Upper lobe of left lung (tissue), 6 donors: Measurements from ENCODE around the gene POSTN. TPM values are rescaled to one million over a fixed set of nuclear protein-coding genes. Genes with fewer than 3 reads are reported as not detected.

Experiments used
- ATAC-seq, 2 donors: fragments of 200-7000 bp; cut with Tn5 transposase; one replicate each; pipeline ENCODE4 v1.9.1; 2022; ENCODE audit warnings: mild to moderate bottlenecking in 2 of 2, moderate library complexity in 2 of 2; ENCODE audit not compliant: low FRiP score in 2 of 2
- DNase-seq, 2 donors: peaks; one replicate each; pipeline ENCODE4 v3.0.0-alpha.2; 2019 to 2020
- H3K27ac ChIP-seq, 4 donors: fragments of 200-600 bp; sonication (generic); one replicate each; pipeline ENCODE4 v1.5.1; 2016 to 2019
- H3K27me3 ChIP-seq, 4 donors: fragments of 200-600 bp; sonication (generic); one replicate each; pipeline ENCODE4 v1.5.1; 2017 to 2019
- H3K36me3 ChIP-seq, 4 donors: fragments of 200-600 bp; sonication (generic); one replicate each; pipeline ENCODE4 v1.5.1; 2016 to 2019
- H3K4me1 ChIP-seq, 4 donors: fragments of 200-600 bp; sonication (generic); one replicate each; pipeline ENCODE4 v1.5.1; 2018 to 2019
- H3K4me3 ChIP-seq, 4 donors: fragments of 200-600 bp; sonication (generic); one replicate each; pipeline ENCODE4 v1.5.1; 2017 to 2019; ENCODE audit warnings: mild to moderate bottlenecking in 2 of 4, moderate library complexity in 1 of 4
- H3K9me3 ChIP-seq, 4 donors: fragments of 200-600 bp; sonication (generic); one replicate each; pipeline ENCODE4 v1.5.1; 2018 to 2019
- EP300 ChIP-seq, 4 donors: sonication (generic); formaldehyde crosslinking; IDR thresholded peaks; one replicate each; pipeline ENCODE4 v1.5.1; 2017; ENCODE audit warnings: antibody characterized with exemption in 4 of 4, control low read depth in 2 of 4
- POLR2A ChIP-seq, 4 donors: fragments of 450-650 bp; IDR thresholded peaks; one replicate each; pipeline ENCODE4 v1.5.1; 2016 to 2017; ENCODE audit warnings: antibody characterized with exemption in 4 of 4, mild to moderate bottlenecking in 2 of 4
- POLR2AphosphoS5 ChIP-seq, 2 donors: sonication (generic); formaldehyde crosslinking; IDR thresholded peaks; one replicate each; pipeline ENCODE4 v1.5.1; 2017; ENCODE audit warnings: antibody characterized with exemption in 2 of 2
- whole genome bisulfite sequencing, 2 donors: methylation state at CpG; one replicate each; pipeline ENCODE4 v1.1.5; 2017 to 2018; 5-methylcytosine and 5-hydroxymethylcytosine counted together
- total RNA-seq, 6 donors: library from RNA; depleted of rRNA in 4 of 6; stranded (reverse); fragments of >200 nt in 4 of 6; gene quantifications; one replicate each; pipeline versions ENCODE4 v1.1.0 to v1.2.1, GENCODE V29; 2016 to 2021
- TF ChIP-seq, protein P1 (sequence below), 6 experiments: fragments of 450-650 bp in 4 of 6; fragments of 200-600 bp in 2 of 6; sonication (generic) in 2 of 6; IDR thresholded peaks; one replicate each; pipeline ENCODE4 v1.5.1; 2016 to 2019; ENCODE audit warnings: antibody characterized with exemption in 6 of 6
- donor health status: DM: no; HTN: no; CAD: no; lungs with moderate emphysema.
- donor health status: DM: no; HTN: yes; CAD: no; lungs with severe emphysema.

Gene POSTN
- total RNA-seq, 6 donors from 2014 or later = 1.0 to 55.5 (median 23.5) TPM

DNA sequence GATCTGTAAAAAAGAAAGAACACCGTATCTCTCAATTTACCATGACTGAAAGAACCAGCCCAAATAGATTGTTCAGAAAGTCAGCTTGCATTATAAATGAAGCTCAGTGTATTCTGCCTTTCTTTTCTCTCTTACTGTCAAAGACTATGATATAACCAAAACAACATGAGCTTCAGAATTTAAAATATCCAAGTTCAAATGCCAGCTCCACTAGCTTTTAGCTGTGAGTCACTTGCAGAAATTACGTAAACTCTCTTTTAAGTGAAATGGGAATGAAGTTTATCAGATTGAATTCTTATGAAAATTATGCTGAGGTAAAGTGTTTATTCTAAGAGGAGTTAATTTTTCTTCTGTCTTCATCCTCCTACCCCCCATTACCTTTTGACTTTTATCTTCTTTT, 20.0 kb upstream of the POSTN start:
- Histone ChIP-seq H3K4me3 (no peak overlapping the region), H3K9me3 (no peaks in the 10 kb centered on the region), H3K4me1 (peaks cover 0 to 4% (median 0%) of the 10 kb centered on the region in 4 donors), H3K27me3 (no peaks in the 10 kb centered on the region), H3K27ac (no peak overlapping the region), H3K36me3 (no peaks in the 10 kb centered on the region)
- DNase-seq = no peak
- TF ChIP-seq POLR2AphosphoS5 (IDR thresholded peaks at IDR 0.05) = no peak
- TF ChIP-seq, protein P1, sequence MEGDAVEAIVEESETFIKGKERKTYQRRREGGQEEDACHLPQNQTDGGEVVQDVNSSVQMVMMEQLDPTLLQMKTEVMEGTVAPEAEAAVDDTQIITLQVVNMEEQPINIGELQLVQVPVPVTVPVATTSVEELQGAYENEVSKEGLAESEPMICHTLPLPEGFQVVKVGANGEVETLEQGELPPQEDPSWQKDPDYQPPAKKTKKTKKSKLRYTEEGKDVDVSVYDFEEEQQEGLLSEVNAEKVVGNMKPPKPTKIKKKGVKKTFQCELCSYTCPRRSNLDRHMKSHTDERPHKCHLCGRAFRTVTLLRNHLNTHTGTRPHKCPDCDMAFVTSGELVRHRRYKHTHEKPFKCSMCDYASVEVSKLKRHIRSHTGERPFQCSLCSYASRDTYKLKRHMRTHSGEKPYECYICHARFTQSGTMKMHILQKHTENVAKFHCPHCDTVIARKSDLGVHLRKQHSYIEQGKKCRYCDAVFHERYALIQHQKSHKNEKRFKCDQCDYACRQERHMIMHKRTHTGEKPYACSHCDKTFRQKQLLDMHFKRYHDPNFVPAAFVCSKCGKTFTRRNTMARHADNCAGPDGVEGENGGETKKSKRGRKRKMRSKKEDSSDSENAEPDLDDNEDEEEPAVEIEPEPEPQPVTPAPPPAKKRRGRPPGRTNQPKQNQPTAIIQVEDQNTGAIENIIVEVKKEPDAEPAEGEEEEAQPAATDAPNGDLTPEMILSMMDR (IDR thresholded peaks at IDR 0.05) = no peak
- no peak for TF ChIP-seq EP300 (IDR thresholded peaks at IDR 0.05)
- TF ChIP-seq POLR2A (IDR thresholded peaks at IDR 0.05) = no peak
- ATAC-seq = peak in 1 of 2 donors; percentile 43
- WGBS, 2 donors = 66 to 71% methylated on average over 2 of the region's 2 CpGs

- 33 to 67% methylated on average over 1 of the region's 1 CpG for WGBS, 2 donors
- DNase-seq = no peak
- Histone ChIP-seq H3K9me3 (no peaks in the 10 kb centered on the region), H3K36me3 (no peaks in the 10 kb centered on the region), H3K4me1 (peaks cover 0 to 4% (median 0%) of the 10 kb centered on the region in 4 donors), H3K4me3 (no peak overlapping the region), H3K27ac (no peak overlapping the region), H3K27me3 (no peaks in the 10 kb centered on the region)
- TF ChIP-seq EP300 (IDR thresholded peaks at IDR 0.05) = no peak
- TF ChIP-seq POLR2A (IDR thresholded peaks at IDR 0.05) = no peak
- no peak for TF ChIP-seq POLR2AphosphoS5 (IDR thresholded peaks at IDR 0.05)
- TF ChIP-seq, protein P1 (IDR thresholded peaks at IDR 0.05) = no peak
- peak in 1 of 2 donors; percentile 26 for ATAC-seq
These were observed 18.6 kb upstream of the POSTN start for GRCh38 chr13:37617173-37617572.

DNA sequence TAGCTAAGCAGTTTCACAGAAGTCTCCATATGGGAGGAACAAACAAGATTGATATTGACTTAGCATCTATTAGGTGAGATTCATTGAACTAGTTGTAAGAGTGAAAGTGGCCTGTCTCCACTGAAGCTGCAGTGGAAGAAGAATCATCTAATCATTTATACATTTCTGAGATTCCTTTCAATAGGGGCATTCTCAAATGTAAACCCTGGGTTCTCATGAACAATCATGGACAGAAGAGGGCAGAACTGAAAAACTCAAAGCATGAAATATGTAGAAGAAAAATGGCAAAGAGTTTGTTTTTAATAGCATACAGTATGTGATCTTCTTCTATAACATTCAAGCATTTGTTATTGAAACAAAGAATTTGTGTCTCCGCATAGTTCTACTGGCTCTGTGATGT, 17.6 kb upstream of the POSTN start:
- ATAC-seq = no peak
- H3K27ac ChIP-seq = no peak overlapping the region
- DNase-seq = no peak
- no peaks in the 10 kb centered on the region for H3K9me3 ChIP-seq
- no peaks in the 10 kb centered on the region for H3K36me3 ChIP-seq
- H3K4me1 ChIP-seq = peaks cover 0 to 4% (median 0%) of the 10 kb centered on the region in 4 donors
- no peak overlapping the region for H3K4me3 ChIP-seq
- TF ChIP-seq EP300 (IDR thresholded peaks at IDR 0.05) (no peak), POLR2AphosphoS5 (IDR thresholded peaks at IDR 0.05) (no peak), POLR2A (IDR thresholded peaks at IDR 0.05) (no peak)
- TF ChIP-seq, protein P1 (IDR thresholded peaks at IDR 0.05) = no peak
- 90 to 96% methylated on average over 1 of the region's 1 CpG for WGBS, 2 donors
- H3K27me3 ChIP-seq = no peaks in the 10 kb centered on the region

DNA sequence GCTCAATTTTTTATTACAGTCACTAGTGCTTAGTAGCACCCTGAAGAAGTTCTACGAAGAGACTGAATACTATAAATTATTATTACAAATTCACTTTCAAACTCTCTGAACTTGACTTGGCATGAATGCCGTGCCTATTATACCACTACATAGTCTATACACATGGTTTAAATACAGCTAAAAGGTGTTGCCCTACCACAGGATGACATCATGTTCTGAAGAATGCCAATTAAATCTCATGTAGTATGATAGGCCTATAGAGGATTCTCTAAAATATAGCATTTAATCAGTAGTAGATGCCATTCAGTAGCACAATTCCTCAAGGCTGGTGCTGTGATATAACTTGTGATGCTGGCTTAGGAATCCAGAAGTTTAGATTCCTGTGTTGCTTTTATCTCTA, 16.7 kb upstream of the POSTN start:
- H3K27ac ChIP-seq = no peak overlapping the region
- no peak overlapping the region for H3K4me3 ChIP-seq
- DNase-seq (no peak), ATAC-seq (no peak)
- H3K4me1 ChIP-seq = peaks cover 0 to 4% (median 0%) of the 10 kb centered on the region in 4 donors
- 93 to 95% methylated on average over 2 of the region's 2 CpGs for WGBS, 2 donors
- no peaks in the 10 kb centered on the region for H3K36me3 ChIP-seq
- TF ChIP-seq POLR2A (IDR thresholded peaks at IDR 0.05) (no peak), POLR2AphosphoS5 (IDR thresholded peaks at IDR 0.05) (no peak), EP300 (IDR thresholded peaks at IDR 0.05) (no peak)
- TF ChIP-seq, protein P1 (IDR thresholded peaks at IDR 0.05) = no peak
- H3K27me3 ChIP-seq = no peaks in the 10 kb centered on the region
- H3K9me3 ChIP-seq = no peaks in the 10 kb centered on the region

DNA sequence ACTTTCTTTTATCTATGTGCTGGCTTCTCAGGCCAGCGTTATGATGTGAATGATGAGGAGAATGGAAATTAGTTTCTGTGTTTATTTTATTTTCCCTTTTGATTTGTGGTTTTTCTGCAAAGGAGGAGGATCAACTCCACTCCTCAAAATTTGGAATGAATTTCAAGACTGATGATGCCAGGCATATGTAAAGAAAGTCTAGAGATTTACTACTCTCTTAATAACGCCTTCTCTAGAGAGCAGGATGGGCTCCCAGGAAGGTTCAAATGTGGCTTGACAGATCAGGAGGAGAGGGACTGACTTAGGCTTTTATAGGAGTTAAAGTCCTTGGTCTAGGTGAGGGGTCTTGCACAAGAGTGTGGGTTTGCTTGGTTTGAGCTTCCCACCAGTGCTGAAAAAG, 15.1 kb upstream of the POSTN start:
- no peak for DNase-seq
- no peak overlapping the region for H3K27ac ChIP-seq
- no peaks in the 10 kb centered on the region for H3K9me3 ChIP-seq
- no peak for ATAC-seq
- TF ChIP-seq EP300 (IDR thresholded peaks at IDR 0.05) = no peak
- TF ChIP-seq POLR2A (IDR thresholded peaks at IDR 0.05) = no peak
- TF ChIP-seq POLR2AphosphoS5 (IDR thresholded peaks at IDR 0.05) = no peak
- TF ChIP-seq, protein P1 (IDR thresholded peaks at IDR 0.05) = no peak
- no peak overlapping the region for H3K4me3 ChIP-seq
- peaks cover 0 to 4% (median 0%) of the 10 kb centered on the region in 4 donors for H3K4me1 ChIP-seq
- no peaks in the 10 kb centered on the region for H3K36me3 ChIP-seq
- WGBS, 2 donors = 77 to 83% methylated on average over 2 of the region's 2 CpGs
- no peaks in the 10 kb centered on the region for H3K27me3 ChIP-seq
